ENCODE measurements around the gene CNNM3.
"Not testable (repeated sequence)": the region's sequence is repeated elsewhere in the genome, so short reads cannot be mapped to it uniquely, and the experiment has no call there.

The CNNM3 gene

DNA sequence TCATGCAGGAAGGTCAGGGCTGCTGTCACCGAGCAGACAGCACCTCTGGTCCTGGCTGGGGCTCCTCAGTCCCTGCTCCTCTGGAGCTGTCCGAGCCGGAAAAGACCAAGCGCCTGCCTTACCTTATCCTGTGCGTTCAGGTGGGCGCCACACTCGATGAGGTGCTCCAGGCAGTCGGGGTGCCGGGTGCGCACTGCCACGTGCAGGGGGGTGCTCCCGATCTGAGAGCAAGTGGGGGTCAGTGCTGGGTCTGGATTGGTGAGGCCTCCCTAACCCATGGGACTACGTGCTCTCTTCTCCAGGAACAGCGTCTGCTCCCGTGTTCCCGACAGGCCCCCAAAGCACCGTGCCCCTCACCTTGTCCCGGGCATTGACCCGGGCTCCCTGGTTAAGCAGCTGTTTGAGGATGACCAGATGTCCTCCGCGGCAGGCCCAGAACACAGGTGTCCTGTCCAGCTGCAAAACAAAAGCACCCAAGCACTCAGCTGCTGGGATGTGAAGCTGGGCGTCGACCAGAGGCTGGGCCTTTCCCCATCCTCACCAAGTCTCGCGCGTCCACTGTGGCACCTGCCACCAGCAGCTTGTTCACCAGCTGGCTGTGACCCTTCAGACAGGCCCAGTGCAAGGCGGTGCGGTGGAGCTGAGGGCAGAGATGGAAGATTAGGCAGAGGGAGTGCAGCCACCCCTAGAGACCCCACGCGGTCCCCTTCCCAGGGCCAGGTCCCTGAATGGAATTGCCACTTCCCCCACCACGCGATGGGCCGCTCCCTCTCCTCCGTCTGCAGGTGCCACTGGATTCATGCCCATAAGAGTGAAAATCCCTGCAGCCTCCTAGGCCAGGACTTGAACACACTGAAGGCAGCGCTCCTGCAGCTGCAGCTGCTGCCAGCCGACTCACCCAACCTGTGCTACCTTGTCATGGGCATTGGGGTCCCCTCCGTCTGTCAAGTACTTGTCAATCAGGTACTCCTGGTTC, 24.1 kb downstream of the CNNM3 start:
- DNase-seq (ENCODE audit: low spot score): no peak

DNA sequence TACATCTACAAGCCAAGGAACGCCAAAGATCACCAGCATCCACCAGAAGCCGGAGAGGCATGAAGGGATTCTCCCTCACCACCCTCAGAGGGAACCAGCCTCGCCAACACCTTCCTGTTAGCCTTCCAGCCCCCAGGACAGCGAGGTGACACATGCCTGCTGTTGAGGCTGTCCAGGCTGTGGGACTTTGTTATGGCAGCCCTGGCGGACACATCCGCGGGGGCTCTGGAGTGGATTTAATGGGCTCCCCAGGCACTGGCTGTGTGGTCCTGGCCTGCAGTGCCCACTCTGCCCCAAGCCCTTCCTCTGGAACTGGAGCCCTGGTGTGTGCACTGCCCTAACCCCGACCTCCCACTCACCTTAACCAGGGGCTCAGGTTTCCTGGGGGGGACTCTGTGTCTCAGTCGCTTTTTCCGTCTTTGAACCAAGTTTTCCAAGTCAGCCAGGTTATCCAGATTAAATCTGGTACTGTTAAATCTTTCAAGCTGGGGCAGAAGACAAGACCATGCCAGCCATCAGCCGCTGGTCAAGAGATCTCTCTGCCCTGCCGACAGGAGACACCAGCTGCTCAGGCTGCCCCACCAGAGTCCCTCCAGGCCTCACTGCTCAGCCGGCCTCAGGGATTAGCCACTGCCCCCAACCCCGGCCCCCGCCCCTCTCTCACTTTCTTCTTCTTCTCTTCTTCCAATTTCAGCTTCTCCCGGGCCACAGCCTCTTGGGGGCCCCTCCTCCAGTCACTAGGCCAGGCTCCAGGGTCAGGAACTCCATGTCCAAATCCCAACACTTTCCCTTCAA, 25.8 kb downstream of the CNNM3 start:
- DNase-seq (ENCODE audit: low spot score): no peak

DNA sequence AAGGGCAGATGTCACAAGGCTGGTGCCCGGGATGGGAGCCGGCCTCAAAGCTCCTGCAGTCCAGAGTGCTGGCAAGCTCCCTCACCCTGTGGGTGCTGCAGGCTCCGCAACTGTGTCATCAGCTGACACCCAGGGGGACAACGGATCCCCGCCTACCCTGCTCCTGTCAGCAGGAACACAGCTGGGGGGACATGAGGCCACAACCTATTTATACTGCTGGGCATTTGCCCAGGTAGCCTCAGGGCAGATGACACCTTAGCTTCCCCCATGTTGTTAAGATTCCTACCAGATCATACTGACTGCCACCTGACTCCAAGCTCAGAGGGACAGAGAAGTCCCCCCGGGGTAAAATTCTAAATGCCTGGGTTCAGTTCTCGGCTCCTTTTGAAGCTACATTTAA, 26.5 kb downstream of the CNNM3 start:
- no peak for DNase-seq (ENCODE audit: low spot score)

DNA sequence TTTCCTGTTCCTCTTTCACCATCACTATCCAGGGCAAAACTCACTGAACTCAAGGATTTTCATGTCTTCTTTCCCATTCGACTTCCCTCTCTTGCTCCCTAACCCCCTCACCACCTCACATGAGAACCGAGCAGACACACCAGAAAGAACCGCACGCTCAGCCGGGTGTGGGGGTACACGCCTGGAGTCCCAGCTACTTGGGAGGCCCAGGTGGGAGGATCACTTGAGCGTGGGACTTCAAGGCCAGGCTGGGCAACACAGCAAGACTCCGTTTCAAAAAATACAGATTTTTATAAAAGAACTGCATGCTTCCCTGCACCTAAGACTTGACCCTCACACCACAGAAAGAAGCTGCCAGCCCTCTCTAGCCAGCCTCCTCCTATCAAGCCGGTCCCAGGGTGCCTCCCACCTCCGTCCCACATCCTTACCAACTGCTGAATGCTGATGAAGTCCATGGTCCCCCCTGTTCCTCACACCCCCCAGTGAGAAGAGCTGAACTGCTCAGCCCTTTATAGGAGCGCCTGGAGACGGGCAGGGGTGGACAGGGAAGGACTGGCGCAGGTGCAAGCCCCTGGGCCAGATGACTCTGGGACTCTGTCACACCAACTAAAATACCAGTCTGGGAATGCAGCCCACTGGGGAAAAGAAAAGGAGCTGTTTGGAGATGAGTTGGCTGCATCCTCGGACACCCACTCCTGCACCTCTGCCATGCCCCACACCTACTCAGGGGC, 27.6 kb downstream of the CNNM3 start, which contains the start of gene ANKRD23:
ANKRD23 (minus strand) TSS at position 484 of the 731 bp plus-strand sequence; CDS start at position 455, 29 bp downstream.
- DNase-seq (ENCODE audit: low spot score): no peak

DNA sequence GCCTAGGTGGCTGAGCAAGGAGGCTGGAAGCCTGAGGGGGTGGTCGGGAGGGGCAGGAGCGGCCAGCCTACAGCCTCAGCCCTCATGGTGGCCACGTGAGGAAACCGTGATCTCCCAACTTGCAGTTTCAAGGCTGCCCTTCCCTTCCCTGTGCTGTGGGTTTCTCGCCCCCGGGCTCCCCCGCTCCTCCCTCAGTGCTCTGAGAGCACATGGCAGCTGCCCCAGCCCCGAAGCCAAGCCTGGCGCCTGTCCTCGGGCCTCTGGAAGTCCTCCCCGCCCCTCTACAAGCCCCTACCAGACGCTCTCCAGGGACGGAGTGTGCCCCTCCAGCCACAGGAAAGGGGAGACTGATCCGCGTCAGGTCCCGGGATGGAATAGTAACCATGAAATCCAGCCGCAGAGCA, 28.3 kb downstream of the CNNM3 start:
- DNase-seq (ENCODE audit: low spot score): no peak

DNA sequence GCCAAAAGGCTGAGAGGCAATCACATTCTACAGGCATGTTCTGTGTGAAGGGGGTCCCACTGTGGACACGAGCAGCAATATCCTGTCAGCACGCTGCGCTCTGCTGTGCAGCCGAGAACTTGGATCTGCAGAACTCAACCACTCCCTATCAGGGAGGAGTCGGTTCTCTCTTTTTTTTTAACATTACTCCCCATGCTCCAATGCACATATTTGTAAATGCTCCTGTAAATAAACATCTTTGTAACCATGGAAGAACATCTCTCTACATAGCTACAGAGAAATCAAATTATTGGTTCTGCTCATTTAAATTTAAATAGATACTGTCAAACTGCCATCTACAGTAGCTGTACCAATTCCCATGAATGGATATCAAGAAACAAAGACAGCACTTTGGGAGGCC, 30.8 kb downstream of the CNNM3 start:
- DNase-seq (ENCODE audit: low spot score): no peak

DNA sequence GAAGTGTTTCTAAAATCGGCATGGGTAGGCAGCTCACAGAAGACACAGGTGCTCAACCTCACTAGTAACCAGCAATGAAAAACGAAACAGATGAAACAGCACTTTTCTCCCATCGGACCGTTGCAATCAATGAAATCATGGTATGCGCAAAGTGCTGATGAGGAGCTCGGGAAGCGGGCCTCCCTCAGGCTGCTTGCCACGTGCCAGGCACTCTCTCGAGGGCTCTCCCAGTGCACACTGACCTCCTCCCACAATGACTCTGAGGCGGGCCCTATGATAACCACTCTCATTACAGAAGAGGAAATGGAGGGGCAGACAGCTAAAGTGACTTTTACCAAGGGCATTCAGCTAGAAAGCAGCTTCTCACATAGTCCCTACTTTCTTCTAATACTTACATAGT, 31.5 kb downstream of the CNNM3 start:
- no peak for DNase-seq (ENCODE audit: low spot score)

DNA sequence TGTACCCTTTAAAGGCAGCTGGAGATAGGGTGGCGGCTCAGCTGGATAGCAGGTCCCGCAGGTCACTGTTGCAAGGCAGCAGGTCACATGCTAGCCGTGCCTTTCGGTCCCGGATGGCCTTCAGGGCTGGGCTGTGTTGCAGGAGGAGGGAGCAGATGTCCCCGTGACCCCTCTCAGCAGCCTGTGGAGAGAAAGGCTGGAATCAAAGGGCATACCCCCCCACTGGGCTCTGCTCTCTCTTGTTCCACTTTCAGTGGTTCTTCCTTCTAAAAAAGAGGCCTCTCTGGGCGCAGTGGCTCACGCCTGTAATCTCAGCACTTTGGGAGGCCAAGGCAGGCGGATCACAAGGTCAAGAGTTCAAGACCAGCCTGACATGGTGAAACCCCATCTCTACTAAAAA, 32.2 kb downstream of the CNNM3 start:
- no peak for DNase-seq (ENCODE audit: low spot score)

DNA sequence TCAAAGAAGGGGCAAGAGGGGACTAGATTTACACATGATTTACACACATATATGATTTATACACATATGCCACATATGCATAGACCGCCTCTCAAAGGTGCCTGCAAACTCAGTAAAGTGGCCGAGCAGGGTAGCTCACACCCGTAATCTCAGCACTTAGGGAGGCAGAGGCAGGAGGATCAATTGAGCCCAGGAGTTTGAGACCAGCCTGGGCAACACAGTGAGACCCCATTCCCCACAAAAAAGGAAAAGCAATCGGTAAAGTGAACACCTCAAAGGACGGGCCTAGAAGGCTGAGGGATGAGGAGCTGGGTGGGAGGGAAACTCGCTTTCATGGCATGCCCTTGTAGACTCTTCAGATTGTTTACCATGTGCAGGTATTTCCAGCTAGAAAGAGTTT, 36.6 kb downstream of the CNNM3 start:
- DNase-seq (ENCODE audit: low spot score): no peak

DNA sequence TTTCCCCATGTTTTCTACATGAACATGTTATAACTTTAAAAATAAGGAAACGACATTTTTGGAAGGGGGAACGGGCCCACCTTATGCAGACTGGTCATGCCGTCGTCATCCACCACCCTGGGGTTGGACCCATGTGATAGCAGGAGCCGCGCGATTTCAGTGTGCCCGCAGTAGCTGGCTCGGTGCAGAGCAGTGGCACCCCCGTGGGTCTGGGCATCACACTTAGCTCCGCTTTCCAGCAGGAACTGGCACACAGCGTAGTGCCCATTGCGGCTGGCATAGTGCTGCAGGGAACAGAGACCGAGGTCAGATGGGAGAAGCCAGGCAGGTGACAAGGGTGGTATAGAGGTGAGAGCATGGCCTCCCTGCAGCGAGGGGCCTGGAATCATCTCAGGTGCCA, 37.3 kb downstream of the CNNM3 start:
- DNase-seq (ENCODE audit: low spot score): no peak

DNA sequence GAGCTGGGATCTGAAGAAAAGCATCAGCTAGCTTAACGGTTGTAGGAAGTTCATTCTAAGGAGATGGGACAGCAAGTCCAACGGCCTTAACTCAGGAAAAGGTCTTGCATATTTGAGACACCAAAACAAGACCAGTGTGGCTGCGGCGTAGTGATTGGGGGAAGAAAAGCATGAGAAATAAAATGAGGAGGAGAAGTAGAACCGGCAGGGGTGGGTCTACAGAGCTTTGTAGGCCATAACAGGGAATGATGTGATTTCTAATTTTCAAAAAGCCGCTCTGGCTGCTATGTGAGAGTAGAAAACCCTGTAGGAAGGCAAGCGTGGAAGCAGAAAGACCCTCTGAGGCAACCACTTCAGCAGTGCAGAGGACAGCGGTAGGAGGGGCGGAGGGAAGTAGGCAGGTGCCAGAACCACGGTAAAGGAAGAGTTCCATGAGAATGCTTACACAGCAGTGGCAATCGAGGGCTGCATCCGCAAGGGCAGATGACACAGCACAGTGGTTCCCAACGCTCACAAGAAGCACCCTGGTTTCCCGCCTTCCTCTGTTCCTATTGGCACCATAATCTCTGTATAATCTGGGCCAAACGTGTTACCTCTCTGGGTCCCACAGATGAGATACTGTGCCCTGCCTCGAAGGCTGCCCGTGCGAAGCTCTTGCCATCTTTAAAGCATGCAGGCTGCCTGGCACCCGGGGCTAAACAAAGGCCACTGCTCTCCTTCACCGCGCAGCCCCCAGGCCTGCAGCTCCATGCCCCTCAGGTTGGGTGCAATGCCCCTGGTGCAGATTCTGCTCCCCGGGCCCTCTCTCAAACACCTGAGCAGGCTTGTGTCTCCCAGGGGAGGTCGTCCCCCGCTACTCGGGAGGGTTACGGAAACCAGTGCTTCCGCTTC, 41.0 kb downstream of the CNNM3 start:
- peak; percentile 34 for DNase-seq (ENCODE audit: low spot score)

DNA sequence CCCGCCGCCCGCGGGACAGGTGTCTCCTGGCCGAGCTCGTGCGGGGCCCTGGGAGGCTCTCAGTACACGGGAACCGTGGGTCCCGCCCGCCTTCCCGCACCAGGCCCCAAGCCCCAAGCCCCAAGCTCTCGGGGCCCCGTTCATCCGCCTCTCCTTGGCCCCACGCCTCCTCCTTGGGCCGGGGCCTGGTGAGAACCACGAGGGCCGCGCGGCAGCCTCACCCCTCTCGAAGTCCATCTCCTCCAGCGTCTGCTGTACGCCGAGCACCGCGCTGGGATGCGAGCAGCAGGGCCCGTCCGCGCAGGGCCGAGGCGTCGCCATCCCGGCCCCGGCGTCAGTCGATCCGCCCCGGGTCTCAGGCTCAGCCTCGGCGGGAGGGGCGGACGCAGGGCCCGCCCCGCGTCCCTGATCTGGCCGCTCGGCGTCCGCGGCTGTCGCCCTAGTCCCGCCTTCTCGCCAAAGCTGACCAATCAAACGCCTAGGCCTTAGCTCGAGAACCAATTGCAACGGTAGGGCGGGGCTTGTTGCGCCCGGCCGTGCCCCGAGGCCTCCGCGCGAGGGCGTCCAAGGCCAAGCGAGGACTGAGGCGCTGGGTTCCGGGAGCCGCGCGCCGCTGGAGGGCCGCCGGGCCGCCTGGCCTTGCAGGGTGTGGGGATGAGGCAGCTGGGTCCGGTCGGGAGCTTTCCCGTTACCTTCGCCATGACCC, 41.8 kb downstream of the CNNM3 start, which contains the start of gene ANKRD39:
ANKRD39 (minus strand) TSS at position 350 of the 706 bp plus-strand sequence; CDS start at position 321, 29 bp downstream.
- peak; percentile 98 for DNase-seq (ENCODE audit: low spot score)

DNA sequence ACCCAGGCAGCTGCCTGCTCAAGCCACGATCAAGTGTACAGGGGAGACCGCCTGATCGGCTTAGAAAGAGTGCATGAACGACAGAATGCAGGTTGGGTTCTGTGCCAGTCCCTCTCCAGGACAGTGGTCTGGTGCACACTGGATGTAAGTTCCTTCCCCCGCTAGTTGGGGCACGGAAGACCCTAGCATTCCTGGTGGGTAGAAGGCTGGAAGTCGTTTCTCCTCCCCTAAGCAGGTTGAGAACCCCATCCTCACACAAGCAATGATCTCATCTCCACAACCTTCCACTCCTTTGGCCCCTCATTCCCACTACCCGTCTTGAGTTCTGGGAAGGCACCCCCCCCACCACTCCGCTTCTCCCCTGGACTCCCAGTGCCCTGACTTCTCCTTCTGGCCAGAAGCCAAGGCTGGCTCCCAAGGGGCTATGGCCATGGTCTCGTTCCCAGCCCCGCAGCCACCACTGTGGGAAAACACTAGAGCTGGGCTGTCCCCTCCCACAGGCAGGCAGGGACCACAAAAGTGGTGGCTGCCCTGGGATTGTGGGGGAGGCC, 43.1 kb downstream of the CNNM3 start:
- peak; percentile 53 for DNase-seq (ENCODE audit: low spot score)

DNA sequence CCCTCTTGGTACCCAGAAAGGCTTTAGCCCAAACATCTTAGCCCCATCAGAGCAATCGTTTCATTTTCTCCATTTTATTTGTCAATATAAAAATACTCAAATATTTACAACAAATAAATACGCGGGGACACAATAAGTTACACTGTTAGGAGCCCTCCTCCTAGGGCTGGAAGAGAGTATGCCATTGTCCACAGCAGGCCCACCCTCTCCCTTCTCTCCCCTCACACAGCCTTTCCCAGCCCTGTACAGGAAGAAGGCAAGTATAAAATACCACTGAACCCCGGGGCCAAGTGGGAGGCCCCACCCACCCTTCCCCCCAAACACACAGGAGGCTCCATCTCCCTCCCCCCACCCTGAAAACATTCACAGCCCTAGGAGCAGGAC, 43.6 kb downstream of the CNNM3 start:
- peak; percentile 64 for DNase-seq (ENCODE audit: low spot score)

DNA sequence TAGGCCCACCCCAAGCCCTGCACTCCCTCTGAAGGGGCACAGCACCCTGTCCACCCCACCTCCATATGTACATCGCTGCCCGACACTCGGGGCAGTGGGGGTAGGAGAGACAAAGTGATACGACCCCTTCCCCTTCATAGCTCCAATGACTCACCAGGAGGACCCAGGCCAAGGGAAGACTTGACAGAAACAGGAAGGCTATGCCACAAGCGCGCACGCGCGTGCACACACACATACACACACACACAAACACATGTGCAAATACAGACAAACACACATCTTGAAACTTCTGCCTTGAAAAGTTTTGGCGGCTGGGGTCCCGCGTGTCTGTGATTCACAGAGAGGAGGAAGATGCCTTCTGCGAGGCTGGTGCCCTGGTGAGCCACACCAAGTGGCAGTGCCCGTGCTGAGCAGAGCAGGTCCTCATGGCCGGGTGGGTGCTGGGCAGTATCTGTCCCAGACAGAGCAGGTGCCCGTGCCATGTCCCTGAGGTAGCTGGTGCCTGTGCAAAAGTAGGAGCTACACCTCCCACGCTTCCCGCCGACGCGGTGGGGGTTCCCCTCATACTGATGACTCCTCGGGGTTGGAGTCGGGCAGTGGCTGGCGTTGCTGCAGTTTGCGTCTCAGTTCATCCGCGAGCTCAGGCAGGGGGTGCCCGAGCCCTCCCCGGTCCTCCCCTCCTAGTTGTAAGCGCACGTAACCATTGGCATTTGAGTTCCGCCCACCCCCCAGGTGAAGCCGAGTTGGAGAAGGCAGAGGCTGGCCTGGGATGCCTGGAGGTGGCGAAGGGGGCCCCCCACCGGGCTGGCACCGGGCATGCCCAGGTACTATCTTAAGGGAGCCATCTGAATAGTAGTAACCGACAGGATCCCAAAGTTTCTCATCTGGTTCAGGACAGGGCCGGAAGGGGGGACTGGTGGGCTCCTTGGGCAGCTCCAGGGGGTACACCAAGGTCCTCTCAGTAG, 44.3 kb downstream of the CNNM3 start:
- peak; percentile 54 for DNase-seq (ENCODE audit: low spot score)

DNA sequence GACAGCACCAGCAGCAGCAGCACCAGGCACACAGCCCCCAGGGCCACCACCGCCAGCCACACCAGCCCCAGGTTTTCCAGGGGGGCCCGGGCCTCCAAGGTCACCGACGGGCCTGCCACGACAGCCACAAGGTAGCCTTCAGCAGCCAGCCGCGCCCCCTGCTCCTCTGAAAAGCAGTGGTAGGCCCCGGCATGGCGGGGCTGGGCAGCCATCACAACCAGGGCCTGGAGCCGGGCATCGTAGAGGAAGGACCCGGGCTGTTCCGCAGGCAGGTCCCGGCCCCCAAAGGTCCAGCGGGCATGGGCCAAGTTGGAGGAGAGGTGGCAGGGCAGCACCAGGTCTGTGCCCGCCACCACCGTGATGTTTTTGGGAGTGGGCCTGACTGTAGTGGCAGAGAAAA, 45.0 kb downstream of the CNNM3 start:
- DNase-seq (ENCODE audit: low spot score): no peak

DNA sequence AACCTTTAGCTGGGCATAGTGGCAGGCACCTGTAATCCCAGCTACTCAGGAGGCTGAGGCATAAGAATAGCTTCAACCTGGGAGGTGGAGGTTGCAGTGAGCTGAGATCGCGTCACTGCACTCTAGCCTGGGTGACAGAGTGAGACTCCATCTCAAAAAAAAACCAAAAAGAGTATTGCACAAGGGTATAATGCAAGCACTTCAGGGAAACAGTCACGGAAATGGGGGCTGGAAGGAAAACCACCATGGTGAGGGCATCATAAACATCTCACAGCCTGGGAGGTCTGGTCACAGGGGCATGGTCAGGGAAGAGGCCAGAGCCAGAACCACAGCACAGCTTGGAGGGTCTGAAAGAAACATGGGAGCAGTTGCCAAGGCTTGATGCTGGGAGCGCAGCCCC, 47.0 kb downstream of the CNNM3 start:
- DNase-seq (ENCODE audit: low spot score): not testable (repeated sequence)

DNA sequence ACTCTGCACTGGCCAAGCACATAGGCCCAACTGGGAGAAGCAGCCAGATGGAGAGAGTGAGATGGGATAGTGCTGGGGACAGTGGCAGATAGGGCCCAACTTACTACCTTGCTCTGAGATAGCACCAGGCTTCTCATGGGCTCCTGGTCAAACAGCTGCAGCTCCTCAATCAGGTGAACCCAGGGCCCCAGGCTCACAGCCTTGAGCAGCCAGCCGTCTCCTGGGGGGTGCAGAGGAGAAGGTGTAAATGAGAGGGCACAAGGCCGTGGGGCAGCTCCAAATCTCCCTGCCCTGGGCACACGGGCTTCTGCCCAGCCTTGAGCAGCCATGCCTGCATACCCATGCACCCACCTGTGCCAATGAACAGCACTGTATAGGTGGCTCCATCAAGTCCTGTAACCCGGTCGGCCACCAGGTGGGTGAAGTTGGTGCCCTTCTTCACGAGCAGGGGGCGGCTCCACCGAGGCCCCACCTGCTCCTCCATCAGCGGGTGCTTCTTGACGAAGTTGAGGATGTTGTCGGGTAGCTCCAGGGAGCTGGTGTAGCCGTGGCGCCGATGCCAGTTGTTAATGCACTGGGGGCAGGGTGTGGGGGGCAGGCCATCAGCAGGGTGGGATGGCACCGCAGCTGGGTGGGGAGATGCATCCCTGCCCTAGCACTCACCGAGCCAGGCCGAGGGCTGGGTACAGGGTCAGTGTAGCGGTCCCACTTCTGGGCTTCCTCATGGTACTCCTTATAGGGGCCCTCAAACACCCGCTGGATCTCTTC, 47.7 kb downstream of the CNNM3 start:
- DNase-seq (ENCODE audit: low spot score): no peak
